Measurements from ENCODE around the gene SMIM43.
"Not testable (repeated sequence)": the region's sequence is repeated elsewhere in the genome, so short reads cannot be mapped to it uniquely, and the experiment has no call there.

Gene SMIM43

DNA sequence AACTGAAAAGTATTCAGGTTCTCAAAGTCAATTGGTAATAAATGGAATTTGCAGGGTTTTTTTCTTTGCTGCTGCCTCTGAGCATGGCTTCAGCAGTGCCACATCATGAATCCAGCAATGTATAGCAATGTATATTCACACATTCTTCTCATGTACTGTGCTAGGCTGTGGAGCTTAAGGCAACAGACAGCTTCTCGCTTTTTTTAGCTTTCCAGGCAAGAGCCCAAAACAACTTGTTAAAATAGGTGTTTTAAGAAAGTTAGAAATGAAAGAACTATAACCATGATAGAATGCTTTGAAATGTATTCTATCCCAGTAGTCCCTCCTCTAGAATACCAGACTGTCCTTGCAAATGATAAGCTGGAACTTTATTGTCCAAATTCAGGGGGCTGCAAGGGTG lies 30.4 kb downstream of the SMIM43 start:
- no peak overlapping the region for H3K4ac ChIP-seq (ENCODE audit: low read depth, low read length)
- H2BK120ac ChIP-seq (ENCODE audit: low read depth, low read length) = no peak overlapping the region
- H3K79me2 ChIP-seq (ENCODE audit: control insufficient read depth, insufficient read depth, low read length) = no peaks in the 10 kb centered on the region
- H3K4me1 ChIP-seq (ENCODE audit: control insufficient read depth, low read depth, low read length) = no peaks in the 10 kb centered on the region
- no peak overlapping the region for H3K4me3 ChIP-seq (ENCODE audit: low read length)
- H2BK5ac ChIP-seq (ENCODE audit: low read length) = no peak overlapping the region
- no peaks in the 10 kb centered on the region for H3K27me3 ChIP-seq (ENCODE audit: insufficient read depth, low read length, poor library complexity)
- H3K79me1 ChIP-seq (ENCODE audit: low read length) = no peaks in the 10 kb centered on the region
- H3K56ac ChIP-seq (ENCODE audit: low read length) = no peak overlapping the region
- H3K9ac ChIP-seq (ENCODE audit: low read length) = no peak overlapping the region
- no CpG with 5 or more reads among the region's 1 CpG for WGBS (ENCODE audit: extremely low coverage, insufficient coverage, low lambda C conversion rate)
- H3K23ac ChIP-seq (ENCODE audit: low read length) = no peak overlapping the region
- no peak overlapping the region for H3K18ac ChIP-seq (ENCODE audit: low read length)
- no peak overlapping the region for H4K8ac ChIP-seq (ENCODE audit: low read depth, low read length)
- no peak overlapping the region for H2AK5ac ChIP-seq (ENCODE audit: low read length)
- no peak for DNase-seq
- no peak overlapping the region for H2BK15ac ChIP-seq (replicated peaks; ENCODE audit: low read depth)
- H3K4me2 ChIP-seq (ENCODE audit: low read length) = no peak overlapping the region
- no peaks in the 10 kb centered on the region for H3K36me3 ChIP-seq (ENCODE audit: control insufficient read depth, insufficient read depth, low read length)
- H3K27ac ChIP-seq (ENCODE audit: low read depth, low read length) = no peak overlapping the region
- no peak overlapping the region for H4K5ac ChIP-seq (ENCODE audit: low read length)

DNA sequence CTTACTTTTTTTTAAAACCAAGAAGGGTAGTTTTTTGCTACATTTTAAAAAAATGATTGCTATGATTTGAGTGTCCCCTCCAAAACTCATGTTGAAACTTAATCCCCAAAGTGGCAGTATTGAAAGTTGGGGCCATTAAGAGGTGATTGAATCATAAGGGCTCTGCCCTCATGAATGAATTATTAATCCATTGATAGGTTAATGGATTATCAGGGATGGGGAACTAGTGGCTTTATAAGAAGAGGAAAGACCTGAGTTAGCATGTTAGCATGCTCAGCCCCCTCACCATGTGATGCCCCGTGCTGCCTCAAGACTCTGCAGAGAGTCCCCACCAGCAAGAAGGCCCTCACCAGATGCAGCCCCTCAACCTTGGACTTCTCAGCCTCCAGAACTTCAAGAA lies 31.0 kb downstream of the SMIM43 start:
- Histone ChIP-seq H3K79me2 (ENCODE audit: control insufficient read depth, insufficient read depth, low read length) (no peaks in the 10 kb centered on the region), H3K4me1 (ENCODE audit: control insufficient read depth, low read depth, low read length) (no peaks in the 10 kb centered on the region), H3K4me3 (ENCODE audit: low read length) (no peak overlapping the region), H3K4ac (ENCODE audit: low read depth, low read length) (no peak overlapping the region), H3K27ac (ENCODE audit: low read depth, low read length) (no peak overlapping the region), H3K9ac (ENCODE audit: low read length) (no peak overlapping the region), H2BK15ac (replicated peaks; ENCODE audit: low read depth) (no peak overlapping the region), H2AK5ac (ENCODE audit: low read length) (no peak overlapping the region), H2BK5ac (ENCODE audit: low read length) (no peak overlapping the region), H3K36me3 (ENCODE audit: control insufficient read depth, insufficient read depth, low read length) (no peaks in the 10 kb centered on the region), H4K5ac (ENCODE audit: low read length) (no peak overlapping the region), H3K18ac (ENCODE audit: low read length) (no peak overlapping the region), H3K23ac (ENCODE audit: low read length) (no peak overlapping the region), H4K8ac (ENCODE audit: low read depth, low read length) (no peak overlapping the region), H3K56ac (ENCODE audit: low read length) (no peak overlapping the region), H2BK120ac (ENCODE audit: low read depth, low read length) (no peak overlapping the region), H3K79me1 (ENCODE audit: low read length) (no peaks in the 10 kb centered on the region), H3K4me2 (ENCODE audit: low read length) (no peak overlapping the region), H3K27me3 (ENCODE audit: insufficient read depth, low read length, poor library complexity) (no peaks in the 10 kb centered on the region)
- WGBS (ENCODE audit: extremely low coverage, insufficient coverage, low lambda C conversion rate) = no CpG with 5 or more reads among the region's 1 CpG
- DNase-seq = no peak

DNA sequence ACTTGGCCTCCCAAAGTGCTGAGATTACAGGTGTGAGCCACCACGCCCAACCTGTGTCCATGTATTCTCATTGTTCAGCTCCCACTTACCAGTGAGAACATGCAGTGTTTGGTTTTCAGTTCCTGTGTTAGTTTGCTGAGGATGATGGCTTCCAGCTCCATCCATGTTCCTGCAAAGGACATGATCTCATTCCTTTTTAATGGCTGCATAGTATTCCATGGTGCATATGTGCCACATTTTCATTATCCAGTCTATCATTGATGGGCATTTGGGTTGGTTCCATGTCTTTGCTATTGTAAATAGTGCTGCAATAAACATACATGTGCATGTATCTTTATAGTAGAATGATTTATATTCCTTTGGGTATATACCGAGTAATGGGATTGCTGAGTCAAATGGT lies 35.2 kb downstream of the SMIM43 start:
- H2BK120ac ChIP-seq (ENCODE audit: low read depth, low read length); H3K9ac ChIP-seq (ENCODE audit: low read length); H3K18ac ChIP-seq (ENCODE audit: low read length); H3K79me2 ChIP-seq (ENCODE audit: control insufficient read depth, insufficient read depth, low read length); H4K8ac ChIP-seq (ENCODE audit: low read depth, low read length); H3K36me3 ChIP-seq (ENCODE audit: control insufficient read depth, insufficient read depth, low read length); H4K5ac ChIP-seq (ENCODE audit: low read length); H3K27me3 ChIP-seq (ENCODE audit: insufficient read depth, low read length, poor library complexity); DNase-seq; H3K56ac ChIP-seq (ENCODE audit: low read length); H2BK15ac ChIP-seq (replicated peaks; ENCODE audit: low read depth); H3K4me1 ChIP-seq (ENCODE audit: control insufficient read depth, low read depth, low read length); H3K27ac ChIP-seq (ENCODE audit: low read depth, low read length); H3K4me2 ChIP-seq (ENCODE audit: low read length); H3K4ac ChIP-seq (ENCODE audit: low read depth, low read length); H2BK5ac ChIP-seq (ENCODE audit: low read length); H3K79me1 ChIP-seq (ENCODE audit: low read length); H2AK5ac ChIP-seq (ENCODE audit: low read length); H3K23ac ChIP-seq (ENCODE audit: low read length); H3K4me3 ChIP-seq (ENCODE audit: low read length): not testable (repeated sequence)
- no CpG with 5 or more reads among the region's 2 CpGs for WGBS (ENCODE audit: extremely low coverage, insufficient coverage, low lambda C conversion rate)

DNA sequence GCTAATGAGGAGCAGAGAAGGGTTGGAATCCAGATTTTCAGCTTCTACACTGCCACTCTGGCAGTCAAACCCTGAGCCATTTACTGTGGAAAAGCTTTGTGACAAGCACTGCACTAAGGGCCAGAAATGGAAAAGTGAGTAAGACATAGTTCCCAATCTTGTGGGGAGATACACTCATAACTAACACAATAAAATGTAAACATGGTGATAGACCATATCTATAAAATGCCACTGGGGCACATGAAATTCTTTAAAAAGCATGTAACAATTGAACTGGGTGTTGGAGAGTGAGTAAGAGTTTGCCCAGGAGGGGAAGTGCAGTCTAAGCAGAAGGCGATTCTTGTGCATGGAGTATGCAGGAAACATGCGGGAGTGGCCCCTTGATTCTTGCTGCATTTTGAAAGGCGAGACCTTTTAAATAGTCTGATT lies 36.2 kb downstream of the SMIM43 start:
- Histone ChIP-seq H4K8ac (ENCODE audit: low read depth, low read length) (no peak overlapping the region), H3K4ac (ENCODE audit: low read depth, low read length) (no peak overlapping the region), H3K4me1 (ENCODE audit: control insufficient read depth, low read depth, low read length) (no peaks in the 10 kb centered on the region), H2BK5ac (ENCODE audit: low read length) (no peak overlapping the region), H3K36me3 (ENCODE audit: control insufficient read depth, insufficient read depth, low read length) (no peaks in the 10 kb centered on the region), H2BK15ac (replicated peaks; ENCODE audit: low read depth) (no peak overlapping the region), H4K5ac (ENCODE audit: low read length) (no peak overlapping the region), H3K23ac (ENCODE audit: low read length) (no peak overlapping the region), H2BK120ac (ENCODE audit: low read depth, low read length) (no peak overlapping the region), H3K27me3 (ENCODE audit: insufficient read depth, low read length, poor library complexity) (no peaks in the 10 kb centered on the region), H3K27ac (ENCODE audit: low read depth, low read length) (no peak overlapping the region), H3K56ac (ENCODE audit: low read length) (no peak overlapping the region), H3K4me2 (ENCODE audit: low read length) (no peak overlapping the region), H3K79me1 (ENCODE audit: low read length) (no peaks in the 10 kb centered on the region), H2AK5ac (ENCODE audit: low read length) (no peak overlapping the region), H3K18ac (ENCODE audit: low read length) (no peak overlapping the region), H3K4me3 (ENCODE audit: low read length) (no peak overlapping the region), H3K79me2 (ENCODE audit: control insufficient read depth, insufficient read depth, low read length) (no peaks in the 10 kb centered on the region), H3K9ac (ENCODE audit: low read length) (no peak overlapping the region)
- whole genome bisulfite sequencing (ENCODE audit: extremely low coverage, insufficient coverage, low lambda C conversion rate) = no CpG with 5 or more reads among the region's 3 CpGs
- no peak for DNase-seq

DNA sequence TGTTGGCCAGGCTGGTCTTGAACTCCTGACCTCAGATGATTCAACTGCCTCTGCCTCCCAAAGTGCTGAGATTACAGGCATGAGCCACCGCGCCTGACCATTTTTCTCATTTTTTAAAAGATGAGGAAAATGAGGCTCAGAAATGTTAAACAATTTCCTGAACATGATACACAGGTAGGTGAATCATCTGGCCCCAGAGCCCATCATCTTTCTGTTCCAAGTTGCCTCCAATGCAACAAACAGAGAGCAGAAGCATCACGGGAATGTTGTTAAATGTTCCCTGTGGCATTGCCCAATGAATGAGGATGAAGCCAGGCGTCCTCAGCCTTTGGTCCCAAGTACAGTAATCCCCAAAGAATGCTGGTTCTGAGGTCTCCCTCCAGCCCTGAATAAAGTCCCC lies 36.9 kb downstream of the SMIM43 start:
- H3K4me2 ChIP-seq (ENCODE audit: low read length) = no peak overlapping the region
- H2BK15ac ChIP-seq (replicated peaks; ENCODE audit: low read depth) = no peak overlapping the region
- H3K4me1 ChIP-seq (ENCODE audit: control insufficient read depth, low read depth, low read length) = no peaks in the 10 kb centered on the region
- no CpG with 5 or more reads among the region's 4 CpGs for WGBS (ENCODE audit: extremely low coverage, insufficient coverage, low lambda C conversion rate)
- no peak overlapping the region for H2AK5ac ChIP-seq (ENCODE audit: low read length)
- H3K18ac ChIP-seq (ENCODE audit: low read length) = no peak overlapping the region
- H3K9ac ChIP-seq (ENCODE audit: low read length) = no peak overlapping the region
- H3K27ac ChIP-seq (ENCODE audit: low read depth, low read length) = no peak overlapping the region
- no peak for DNase-seq
- no peaks in the 10 kb centered on the region for H3K79me2 ChIP-seq (ENCODE audit: control insufficient read depth, insufficient read depth, low read length)
- H3K27me3 ChIP-seq (ENCODE audit: insufficient read depth, low read length, poor library complexity) = no peaks in the 10 kb centered on the region
- no peak overlapping the region for H3K56ac ChIP-seq (ENCODE audit: low read length)
- no peak overlapping the region for H2BK120ac ChIP-seq (ENCODE audit: low read depth, low read length)
- no peaks in the 10 kb centered on the region for H3K79me1 ChIP-seq (ENCODE audit: low read length)
- no peak overlapping the region for H4K8ac ChIP-seq (ENCODE audit: low read depth, low read length)
- H2BK5ac ChIP-seq (ENCODE audit: low read length) = no peak overlapping the region
- no peak overlapping the region for H4K5ac ChIP-seq (ENCODE audit: low read length)
- no peaks in the 10 kb centered on the region for H3K36me3 ChIP-seq (ENCODE audit: control insufficient read depth, insufficient read depth, low read length)
- no peak overlapping the region for H3K4ac ChIP-seq (ENCODE audit: low read depth, low read length)
- no peak overlapping the region for H3K4me3 ChIP-seq (ENCODE audit: low read length)
- H3K23ac ChIP-seq (ENCODE audit: low read length) = no peak overlapping the region

DNA sequence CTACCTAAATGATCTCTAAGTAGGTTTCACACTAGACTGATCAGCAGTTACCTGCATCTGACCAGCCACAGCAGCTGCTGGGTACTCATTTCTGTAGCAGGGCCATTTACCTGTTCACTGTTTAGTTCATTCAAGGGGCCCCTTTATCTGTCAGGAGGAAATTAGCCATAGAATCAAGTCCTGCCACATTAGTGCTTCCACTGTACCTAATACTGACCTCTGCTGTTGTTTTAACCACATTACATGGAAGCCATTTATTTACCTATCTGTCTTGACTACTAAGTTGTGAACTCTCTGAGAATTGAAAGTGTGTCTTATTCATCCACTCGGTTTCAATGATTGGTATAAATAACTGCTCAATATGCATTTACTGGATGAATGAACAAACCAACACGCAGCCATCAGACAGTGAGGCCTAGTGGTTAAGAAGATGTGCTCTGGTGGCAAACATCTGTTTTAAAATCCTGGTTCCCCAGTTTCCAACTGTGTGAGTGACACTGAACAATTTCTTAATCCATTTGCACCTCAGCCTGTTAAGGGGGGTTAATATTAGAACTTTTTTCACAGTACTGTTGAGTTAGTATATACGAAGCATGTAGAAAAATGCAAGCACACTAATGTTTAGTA lies 38.2 kb downstream of the SMIM43 start:
- H2BK120ac ChIP-seq (ENCODE audit: low read depth, low read length) = no peak overlapping the region
- H3K79me2 ChIP-seq (ENCODE audit: control insufficient read depth, insufficient read depth, low read length) = no peaks in the 10 kb centered on the region
- H3K79me1 ChIP-seq (ENCODE audit: low read length) = no peaks in the 10 kb centered on the region
- H3K4ac ChIP-seq (ENCODE audit: low read depth, low read length) = no peak overlapping the region
- peak; percentile 85 for DNase-seq
- H3K4me3 ChIP-seq (ENCODE audit: low read length) = no peak overlapping the region
- H2AK5ac ChIP-seq (ENCODE audit: low read length) = no peak overlapping the region
- no peaks in the 10 kb centered on the region for H3K4me1 ChIP-seq (ENCODE audit: control insufficient read depth, low read depth, low read length)
- no peak overlapping the region for H3K27ac ChIP-seq (ENCODE audit: low read depth, low read length)
- no peak overlapping the region for H4K8ac ChIP-seq (ENCODE audit: low read depth, low read length)
- no peaks in the 10 kb centered on the region for H3K36me3 ChIP-seq (ENCODE audit: control insufficient read depth, insufficient read depth, low read length)
- no peaks in the 10 kb centered on the region for H3K27me3 ChIP-seq (ENCODE audit: insufficient read depth, low read length, poor library complexity)
- H3K4me2 ChIP-seq (ENCODE audit: low read length) = no peak overlapping the region
- no peak overlapping the region for H2BK15ac ChIP-seq (replicated peaks; ENCODE audit: low read depth)
- H2BK5ac ChIP-seq (ENCODE audit: low read length) = no peak overlapping the region
- no peak overlapping the region for H3K9ac ChIP-seq (ENCODE audit: low read length)
- no peak overlapping the region for H3K23ac ChIP-seq (ENCODE audit: low read length)
- WGBS (ENCODE audit: extremely low coverage, insufficient coverage, low lambda C conversion rate) = no CpG with 5 or more reads among the region's 3 CpGs
- no peak overlapping the region for H3K18ac ChIP-seq (ENCODE audit: low read length)
- H4K5ac ChIP-seq (ENCODE audit: low read length) = no peak overlapping the region
- no peak overlapping the region for H3K56ac ChIP-seq (ENCODE audit: low read length)

Data from mesendoderm (in vitro differentiated cells).